Activated naive CD4-positive, alpha-beta T cell treated with anti-CD3 and anti-CD28 coated beads, Interleukin-2, amount 50 U/mL, for 16 hours (primary cell): ENCODE measurements around the gene ARHGAP8.
"Not testable (repeated sequence)": the region's sequence is repeated elsewhere in the genome, so short reads cannot be mapped to it uniquely, and the experiment has no call there.

Experiments
- DNase-seq: peaks from one replicate; pipeline ENCODE4 v3.0.0-alpha.2; 2020

The ARHGAP8 gene

GRCh38 chr22:44776605-44777363, 24.4 kb downstream of the ARHGAP8 start:
- no peak for DNase-seq

- DNase-seq, result no peak
These were observed 25.0 kb downstream of the ARHGAP8 start for GRCh38 chr22:44777364-44777755.

- DNase-seq, result no peak
These were observed 28.6 kb downstream of the ARHGAP8 start for GRCh38 chr22:44780876-44781449.

GRCh38 chr22:44782363-44782963, 30.1 kb downstream of the ARHGAP8 start:
- no peak for DNase-seq

GRCh38 chr22:44783091-44783490, 30.7 kb downstream of the ARHGAP8 start:
- no peak for DNase-seq

GRCh38 chr22:44783581-44783980, 31.2 kb downstream of the ARHGAP8 start:
- no peak for DNase-seq

GRCh38 chr22:44786136-44786535, 33.8 kb downstream of the ARHGAP8 start:
- no peak for DNase-seq

- DNase-seq, result no peak
These were observed 34.2 kb downstream of the ARHGAP8 start for GRCh38 chr22:44786610-44787009.

- no peak for DNase-seq
These were observed 35.5 kb downstream of the ARHGAP8 start for GRCh38 chr22:44787832-44788231.

GRCh38 chr22:44793106-44793505, 40.7 kb downstream of the ARHGAP8 start:
- no peak for DNase-seq

- DNase-seq, result no peak
These were observed 41.3 kb downstream of the ARHGAP8 start for GRCh38 chr22:44793506-44794172.

- no peak for DNase-seq
These were observed 43.6 kb downstream of the ARHGAP8 start for GRCh38 chr22:44795701-44796630.

- no peak for DNase-seq
These were observed 44.9 kb downstream of the ARHGAP8 start for GRCh38 chr22:44797181-44797725.

- no peak for DNase-seq
These were observed 46.9 kb downstream of the ARHGAP8 start for GRCh38 chr22:44799077-44799945.

GRCh38 chr22:44799946-44800634, 47.7 kb downstream of the ARHGAP8 start:
- not testable (repeated sequence) for DNase-seq

GRCh38 chr22:44801476-44801875, 49.1 kb downstream of the ARHGAP8 start:
- DNase-seq, result no peak

- no peak for DNase-seq
These were observed 49.8 kb downstream of the ARHGAP8 start for GRCh38 chr22:44802071-44802700.

GRCh38 chr22:44802956-44803355, 50.6 kb downstream of the ARHGAP8 start:
- DNase-seq, result no peak

GRCh38 chr22:44804327-44804726, 52.0 kb downstream of the ARHGAP8 start:
- DNase-seq, result no peak

GRCh38 chr22:44805711-44806110, 53.3 kb downstream of the ARHGAP8 start:
- no peak for DNase-seq
